ENCODE data around the gene CTNNBL1. TPM values are rescaled to one million over a fixed set of nuclear protein-coding genes. Genes with fewer than 3 reads are reported as not detected.

Gene CTNNBL1
- total RNA-seq, result 10 to 100 TPM; 36.0 to 45.1 TPM
- polyA plus RNA-seq (ENCODE audit: insufficient read length in 6 of 6), result 10 to 100 TPM; 43.2 to 63.6 (median 50.7) TPM
- long read RNA-seq, donor 1, transcript CTNNBL1-201 (16 exons, 1,925 nt), result major isoform, 13 of 33 reads
- long read RNA-seq, donor 1, partial matches to known transcripts, result 17 of 33 reads
- long read RNA-seq, donor 1, other reads (novel, unspliced or antisense), result 0 of 33 reads
- long read RNA-seq, donor 2, transcript CTNNBL1-201 (16 exons, 1,925 nt), result major isoform, 8 of 30 reads
- long read RNA-seq, donor 2, partial matches to known transcripts, result 19 of 30 reads
- long read RNA-seq, donor 2, other reads (novel, unspliced or antisense), result 0 of 30 reads
- long read RNA-seq, donor 3, transcript CTNNBL1-201 (16 exons, 1,925 nt), result major isoform, 11 of 13 reads
- long read RNA-seq, donor 3, partial matches to known transcripts, result 0 of 13 reads
- long read RNA-seq, donor 3, other reads (novel, unspliced or antisense), result 0 of 13 reads
- long read RNA-seq, donor 4, transcript CTNNBL1-201 (16 exons, 1,925 nt), result major isoform, 23 of 28 reads
- long read RNA-seq, donor 4, partial matches to known transcripts, result 2 of 28 reads
- long read RNA-seq, donor 4, other reads (novel, unspliced or antisense), result 3 of 28 reads
- long read RNA-seq, donor 5, transcript CTNNBL1-201 (16 exons, 1,925 nt), result major isoform, 5 of 24 reads
- long read RNA-seq, donor 5, transcript CTNNBL1-206 (4 exons, 582 nt), result major isoform, 5 of 24 reads
- long read RNA-seq, donor 5, partial matches to known transcripts, result 14 of 24 reads
- long read RNA-seq, donor 5, other reads (novel, unspliced or antisense), result 0 of 24 reads
- long read RNA-seq, donor 6, transcript CTNNBL1-206 (4 exons, 582 nt), result minor isoform, 5 of 24 reads
- long read RNA-seq, donor 6, transcript CTNNBL1-201 (16 exons, 1,925 nt), result major isoform, 6 of 24 reads
- long read RNA-seq, donor 6, partial matches to known transcripts, result 11 of 24 reads
- long read RNA-seq, donor 6, other reads (novel, unspliced or antisense), result 0 of 24 reads
- long read RNA-seq, donor 7, transcript CTNNBL1-201 (16 exons, 1,925 nt), result major isoform, 9 of 10 reads
- long read RNA-seq, donor 7, partial matches to known transcripts, result 0 of 10 reads
- long read RNA-seq, donor 7, other reads (novel, unspliced or antisense), result 0 of 10 reads
- long read RNA-seq, donor 8, transcript CTNNBL1-201 (16 exons, 1,925 nt), result major isoform, 16 of 19 reads
- long read RNA-seq, donor 8, partial matches to known transcripts, result 0 of 19 reads
- long read RNA-seq, donor 8, other reads (novel, unspliced or antisense), result 0 of 19 reads
- long read RNA-seq, donor 9, result 0 reads
- long read RNA-seq, donor 10, transcript CTNNBL1-201 (16 exons, 1,925 nt), result major isoform, 31 of 35 reads
- long read RNA-seq, donor 10, partial matches to known transcripts, result 1 of 35 reads
- long read RNA-seq, donor 10, other reads (novel, unspliced or antisense), result 2 of 35 reads
- long read RNA-seq, donor 11, transcript CTNNBL1-201 (16 exons, 1,925 nt), result major isoform, 10 of 16 reads
- long read RNA-seq, donor 11, partial matches to known transcripts, result 5 of 16 reads
- long read RNA-seq, donor 11, other reads (novel, unspliced or antisense), result 0 of 16 reads
- long read RNA-seq, donor 12, transcript CTNNBL1-201 (16 exons, 1,925 nt), result major isoform, 10 of 13 reads
- long read RNA-seq, donor 12, partial matches to known transcripts, result 0 of 13 reads
- long read RNA-seq, donor 12, other reads (novel, unspliced or antisense), result 0 of 13 reads

- Histone ChIP-seq H3K27me3 (peaks cover 0 to 24% of the 10 kb centered on the region in 2 donors), H3K36me3 (no peaks in the 10 kb centered on the region), H3K9me3 (no peaks in the 10 kb centered on the region), H3K4me3 (peak within 1 kb of the TSS; percentile 65 to 92), H3K27ac (peak within 1 kb of the TSS in 1 of 2 donors; percentile 24), H3K4me1 (peaks cover 4 to 26% of the 10 kb centered on the region in 2 donors)
- ATAC-seq (peak; percentile 99), DNase-seq (peak; percentile 93 to 99 (median 98))
- intact Hi-C loops (cut with DNase I), result no loop called here
- no peak for TF ChIP-seq CTCF (IDR thresholded peaks at IDR 0.05)
Observed at GRCh38 chr20:37693635-37694626, at the start of gene CTNNBL1. Gene CTNNBL1 (plus strand): TSS chr20:37694030. CDS start chr20:37694123, 93 bp downstream.

DNA sequence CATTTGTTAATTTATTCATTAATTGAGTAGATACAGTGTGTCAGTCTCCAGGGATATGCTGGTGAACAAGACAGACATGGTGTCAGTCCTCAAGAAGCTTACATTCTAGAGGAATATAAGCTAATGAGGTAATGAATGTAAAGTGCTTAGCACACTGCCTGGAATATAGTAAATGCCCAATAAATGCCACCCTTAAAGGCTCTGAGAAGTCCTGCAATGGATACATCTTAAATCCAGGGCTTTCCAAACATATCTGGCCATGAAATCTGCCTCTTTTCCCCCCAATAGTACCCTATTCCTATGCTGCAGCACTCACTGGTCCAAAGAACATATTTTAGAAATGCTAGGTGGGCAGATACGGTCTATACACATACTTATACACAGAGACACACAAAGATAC is 49.2 kb upstream of the CTNNBL1 start:
- Histone ChIP-seq H3K27ac (no peak overlapping the region), H3K36me3 (no peaks in the 10 kb centered on the region), H3K27me3 (peaks cover 7 to 38% of the 10 kb centered on the region in 2 donors), H3K9me3 (no peaks in the 10 kb centered on the region), H3K4me1 (no peaks in the 10 kb centered on the region), H3K4me3 (no peak overlapping the region)
- no peak for ATAC-seq
- intact Hi-C loops (cut with DNase I), result no loop called here
- TF ChIP-seq CTCF (IDR thresholded peaks at IDR 0.05), result no peak
- no peak for DNase-seq

GRCh38 chr20:37647946-37648345 is 45.9 kb upstream of the CTNNBL1 start:
- intact Hi-C loops (cut with DNase I), result no loop called here
- Histone ChIP-seq H3K27me3 (peaks cover 0 to 8% of the 10 kb centered on the region in 2 donors), H3K9me3 (no peaks in the 10 kb centered on the region), H3K4me1 (no peaks in the 10 kb centered on the region), H3K27ac (no peak overlapping the region), H3K36me3 (no peaks in the 10 kb centered on the region), H3K4me3 (no peak overlapping the region)
- ATAC-seq, result no peak
- DNase-seq, result no peak
- no peak for TF ChIP-seq CTCF (IDR thresholded peaks at IDR 0.05)

- no peaks in the 10 kb centered on the region for H3K9me3 ChIP-seq
- intact Hi-C loops (cut with DNase I), result no loop called here
- no peaks in the 10 kb centered on the region for H3K36me3 ChIP-seq
- no peaks in the 10 kb centered on the region for H3K4me1 ChIP-seq
- H3K27ac ChIP-seq, result no peak overlapping the region
- ATAC-seq (no peak), DNase-seq (no peak)
- H3K27me3 ChIP-seq, result peaks cover 0 to 6% of the 10 kb centered on the region in 2 donors
- no peak overlapping the region for H3K4me3 ChIP-seq
- TF ChIP-seq CTCF (IDR thresholded peaks at IDR 0.05), result no peak
Observed at GRCh38 chr20:37649017-37649416, 44.8 kb upstream of the CTNNBL1 start.

Measured in left lung (tissue), 14 donors.